HL-60 (cell line): ENCODE data around the gene RIN3.
A peak's percentile ranks its signal among the peaks of the same experiment; 100 is the strongest.

Experiments
- CTCF ChIP-seq: IDR thresholded peaks from one replicate; pipeline ENCODE4 v1.5.1; 2011; ENCODE audit warnings: low read length, control low read depth, inconsistent platforms; ENCODE audit not compliant: insufficient read depth
- POLR2AphosphoS5 ChIP-seq: IDR thresholded peaks from 2 replicates; pipeline ENCODE4 v1.6.1; 2012; ENCODE audit warnings: low read depth

GRCh38 chr14:92472860-92473259 is 40.7 kb upstream of the RIN3 start:
- TF ChIP-seq CTCF (no peak), POLR2AphosphoS5 (peak; percentile 28; the same call in 1 of the 2 replicates)
